BJ (cell line): ENCODE data around the gene LSP1. TPM values are rescaled to one million over a fixed set of nuclear protein-coding genes. Genes with fewer than 3 reads are reported as not detected.

Experiments
- CTCF ChIA-PET: fragments of 350-600 bp; formaldehyde crosslinking; extraction: SDS; loops from one replicate; lab custom pipeline; 2021; ENCODE audit warnings: antibody characterized with exemption, inconsistent platforms; lab: Yijun Ruan, JAX
- POLR2A ChIA-PET: fragments of 300-600 bp; sonication (Branson Sonifier 250); formaldehyde crosslinking; extraction: SDS; loops from one replicate; lab custom pipeline; 2021; ENCODE audit warnings: antibody characterized with exemption; lab: Charles Lee
- DNase-seq: peaks from one replicate; pipeline ENCODE4 v3.0.0-alpha.2; 2011; ENCODE audit warnings: low read depth
- H3K27me3 ChIP-seq: 2 replicates; pipeline ENCODE4 v1.6.0; 2011; ENCODE audit warnings: low read length; ENCODE audit not compliant: control insufficient read depth, insufficient read depth
- H3K36me3 ChIP-seq: 2 replicates; pipeline ENCODE4 v1.5.1; 2011; ENCODE audit warnings: low read length; ENCODE audit not compliant: control insufficient read depth, insufficient read depth
- H3K4me3 ChIP-seq: 2 replicates; pipeline ENCODE4 v1.5.1; 2011; ENCODE audit warnings: low read depth, mild to moderate bottlenecking, control low read depth, low read length
- polyA plus RNA-seq: library from polyadenylated mRNA; depleted of rRNA; stranded (reverse); fragments of >200 nt; gene quantifications from 2 replicates; pipeline ENCODE4 v1.2.3, GENCODE V29; 2011
- TF ChIP-seq, protein P1 (sequence below): IDR thresholded peaks from 2 replicates; pipeline ENCODE4 v1.5.1; 2011; ENCODE audit warnings: low read depth, mild to moderate bottlenecking, control low read depth, inconsistent platforms, low read length, moderate library complexity; ENCODE audit not compliant: insufficient read depth

Gene LSP1
- polyA plus RNA-seq, 1 experiment, result not detected

DNA sequence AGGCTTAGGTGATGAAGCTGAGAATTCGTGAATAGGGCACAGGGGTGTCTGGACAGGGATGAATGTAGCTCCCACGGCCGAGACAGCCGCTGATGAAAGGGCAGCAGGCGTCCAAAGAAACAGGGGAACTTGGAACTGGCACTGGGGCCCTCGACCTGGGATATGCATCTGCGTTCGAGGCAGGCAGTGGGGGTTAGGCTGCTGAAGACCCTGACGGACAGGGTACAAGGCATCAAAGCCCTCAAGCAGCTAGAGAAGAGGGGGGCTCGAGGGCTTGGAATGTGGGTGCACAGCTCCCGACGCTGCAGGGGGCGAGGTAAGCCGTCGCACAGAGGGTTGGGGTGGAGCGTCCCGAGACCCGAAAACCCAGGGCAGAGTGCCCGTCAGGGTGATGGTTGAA is 25.0 kb upstream of the LSP1 start:
- H3K27me3 ChIP-seq, result 0 out of 2 replicates have a peak, but pooled peaks cover 2% of the 10 kb centered on the region
- H3K36me3 ChIP-seq, result no peaks in the 10 kb centered on the region
- ChIA-PET POLR2A (no interaction called here), CTCF (interaction anchor here (0.6 to 13.1 kb wide), 6 partner anchors 53 to 324 kb away, joined by 3 to 510 read pairs (median 9); no protein-coding TSS in a partner anchor)
- DNase-seq, result no peak
- no peak overlapping the region for H3K4me3 ChIP-seq
- TF ChIP-seq, protein P1, sequence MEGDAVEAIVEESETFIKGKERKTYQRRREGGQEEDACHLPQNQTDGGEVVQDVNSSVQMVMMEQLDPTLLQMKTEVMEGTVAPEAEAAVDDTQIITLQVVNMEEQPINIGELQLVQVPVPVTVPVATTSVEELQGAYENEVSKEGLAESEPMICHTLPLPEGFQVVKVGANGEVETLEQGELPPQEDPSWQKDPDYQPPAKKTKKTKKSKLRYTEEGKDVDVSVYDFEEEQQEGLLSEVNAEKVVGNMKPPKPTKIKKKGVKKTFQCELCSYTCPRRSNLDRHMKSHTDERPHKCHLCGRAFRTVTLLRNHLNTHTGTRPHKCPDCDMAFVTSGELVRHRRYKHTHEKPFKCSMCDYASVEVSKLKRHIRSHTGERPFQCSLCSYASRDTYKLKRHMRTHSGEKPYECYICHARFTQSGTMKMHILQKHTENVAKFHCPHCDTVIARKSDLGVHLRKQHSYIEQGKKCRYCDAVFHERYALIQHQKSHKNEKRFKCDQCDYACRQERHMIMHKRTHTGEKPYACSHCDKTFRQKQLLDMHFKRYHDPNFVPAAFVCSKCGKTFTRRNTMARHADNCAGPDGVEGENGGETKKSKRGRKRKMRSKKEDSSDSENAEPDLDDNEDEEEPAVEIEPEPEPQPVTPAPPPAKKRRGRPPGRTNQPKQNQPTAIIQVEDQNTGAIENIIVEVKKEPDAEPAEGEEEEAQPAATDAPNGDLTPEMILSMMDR, result no peak

DNA sequence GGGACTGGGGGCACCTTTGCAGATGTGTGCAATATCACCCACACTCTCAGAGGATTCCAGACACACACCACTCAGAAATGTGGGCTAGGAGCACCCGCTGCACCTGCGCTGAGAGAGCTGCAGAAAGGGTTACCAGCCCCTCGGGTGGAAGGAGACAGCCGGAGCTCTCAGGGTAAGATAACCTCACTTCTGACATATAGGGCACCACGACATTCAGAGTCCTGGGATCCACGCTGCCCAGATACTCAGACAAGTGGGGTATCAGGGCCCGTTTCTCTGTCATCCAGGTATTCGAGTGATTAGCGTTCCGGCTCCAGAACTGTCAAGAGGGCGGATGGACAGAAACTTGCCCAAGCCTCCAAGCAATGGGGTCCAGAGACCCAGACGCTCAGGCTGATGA is 24.3 kb upstream of the LSP1 start:
- DNase-seq, result no peak
- ChIA-PET POLR2A (no interaction called here), CTCF (interaction anchor here (0.6 to 13.1 kb wide), 8 partner anchors 52 to 323 kb away, joined by 3 to 510 read pairs (median 6); no protein-coding TSS in a partner anchor)
- Histone ChIP-seq H3K27me3 (peaks cover 2% of the 10 kb centered on the region; the same call in 1 of the 2 replicates), H3K4me3 (no peak overlapping the region), H3K36me3 (no peaks in the 10 kb centered on the region)
- TF ChIP-seq, protein P1, result no peak

DNA sequence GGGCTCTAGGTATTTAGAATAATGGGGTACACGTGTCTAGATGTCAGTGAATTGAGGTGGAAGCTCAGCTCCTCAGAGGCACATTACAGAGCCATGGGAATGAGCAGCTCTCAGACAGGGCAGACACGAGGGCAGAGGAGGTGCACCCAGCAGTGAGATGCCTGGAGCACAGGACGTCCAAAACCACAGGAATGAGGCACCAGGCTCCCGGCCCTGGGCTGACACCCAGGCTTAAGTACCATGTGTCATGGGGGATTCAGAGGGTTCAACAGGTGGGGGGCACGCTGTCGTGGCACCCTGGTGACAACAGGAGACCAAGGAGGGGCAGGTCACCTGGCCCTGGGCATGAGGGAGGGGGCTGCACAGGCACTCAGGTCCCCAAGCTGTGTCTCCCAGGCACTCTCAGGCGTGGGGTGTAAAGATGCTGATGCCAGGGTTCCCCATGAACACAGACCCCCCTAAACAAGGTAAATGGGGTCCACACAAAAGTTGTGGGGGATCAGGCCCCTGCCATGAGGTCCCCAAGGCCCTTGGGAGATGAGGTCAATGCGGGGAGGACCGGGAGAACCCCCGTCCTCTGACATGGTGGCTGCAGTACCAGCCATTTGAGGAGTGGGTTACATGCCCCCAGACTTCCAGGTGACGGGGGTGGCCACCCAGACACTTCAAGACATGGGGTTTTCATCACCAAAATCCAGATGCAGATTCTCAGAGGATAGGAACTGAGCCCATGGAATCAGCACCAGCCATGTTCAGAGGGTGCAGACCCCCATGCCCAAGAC is 23.7 kb upstream of the LSP1 start:
- peaks cover 2% of the 10 kb centered on the region; the same call in 1 of the 2 replicates for H3K27me3 ChIP-seq
- ChIA-PET CTCF (interaction anchor here (0.7 to 13.1 kb wide), 8 partner anchors 53 to 322 kb away, joined by 3 to 510 read pairs (median 9); no protein-coding TSS in a partner anchor), POLR2A (no interaction called here)
- H3K4me3 ChIP-seq, result no peak overlapping the region
- TF ChIP-seq, protein P1, result no peak
- H3K36me3 ChIP-seq, result no peaks in the 10 kb centered on the region
- no peak for DNase-seq

DNA sequence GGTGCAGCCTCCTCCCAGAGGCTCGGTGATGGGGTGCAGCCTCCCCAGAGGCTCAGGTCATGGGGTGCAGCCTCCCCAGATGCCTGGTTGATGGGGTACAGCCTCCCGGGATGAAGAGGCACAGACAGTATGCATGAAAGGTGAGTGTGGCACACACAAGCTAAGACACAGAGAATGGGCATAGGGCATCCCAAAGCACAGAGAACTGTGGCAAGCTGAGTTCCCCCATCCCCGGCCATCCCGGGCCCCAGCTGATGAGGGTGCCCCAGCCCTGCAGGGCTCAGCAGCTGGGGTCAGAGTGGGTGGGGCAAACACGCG is 22.9 kb upstream of the LSP1 start:
- H3K36me3 ChIP-seq, result no peaks in the 10 kb centered on the region
- ChIA-PET CTCF (interaction anchor here (0.6 to 13.1 kb wide), 5 partner anchors 18 to 177 kb away, joined by 3 to 510 read pairs (median 9); partner anchors contain the start of gene KRTAP5-6), POLR2A (no interaction called here)
- no peak overlapping the region for H3K4me3 ChIP-seq
- TF ChIP-seq, protein P1, result no peak
- DNase-seq, result no peak
- peaks cover 2% of the 10 kb centered on the region; the same call in 1 of the 2 replicates for H3K27me3 ChIP-seq
